SJCRH30 (cell line): ENCODE results near the gene CCDC171. TPM values are rescaled to one million over a fixed set of nuclear protein-coding genes. Genes with fewer than 3 reads are reported as not detected.

Source experiments
- DNase-seq, 2 experiments: peaks; one replicate each; pipeline ENCODE4 v3.0.0-alpha.2; 2015 to 2020
- H3K27ac ChIP-seq: fragments of 250-450 bp; sonication (Bioruptor Pico); 2 replicates; pipeline ENCODE4 v1.5.1; 2020; ENCODE audit warnings: mild to moderate bottlenecking, moderate library complexity
- H3K27me3 ChIP-seq: fragments of 250-450 bp; sonication (Bioruptor Pico); 2 replicates; pipeline ENCODE4 v1.5.1; 2020; ENCODE audit warnings: mild to moderate bottlenecking, moderate library complexity
- H3K36me3 ChIP-seq: fragments of 250-450 bp; sonication (Bioruptor Pico); 2 replicates; pipeline ENCODE4 v1.5.1; 2020; ENCODE audit warnings: mild to moderate bottlenecking, moderate library complexity
- H3K4me1 ChIP-seq: fragments of 250-450 bp; sonication (Bioruptor Pico); 2 replicates; pipeline ENCODE4 v1.5.1; 2020; ENCODE audit warnings: mild to moderate bottlenecking, moderate library complexity
- H3K4me3 ChIP-seq: fragments of 250-450 bp; sonication (Bioruptor Pico); 2 replicates; pipeline ENCODE4 v1.5.1; 2020; ENCODE audit warnings: mild to moderate bottlenecking, moderate library complexity
- H3K9me3 ChIP-seq: fragments of 250-450 bp; sonication (Bioruptor Pico); replicated peaks from 2 replicates; pipeline ENCODE4 v1.5.1; 2020; ENCODE audit warnings: mild to moderate bottlenecking, moderate library complexity
- total RNA-seq: library from RNA; depleted of rRNA; stranded (reverse); fragments of >200 nt; shearing (Covaris generic); gene quantifications from 2 replicates; pipeline ENCODE4 v1.2.3, GENCODE V29; 2014; rRNA removed

Gene CCDC171
- total RNA-seq, 1 experiment from 2014 or later: 2.4 TPM

DNA sequence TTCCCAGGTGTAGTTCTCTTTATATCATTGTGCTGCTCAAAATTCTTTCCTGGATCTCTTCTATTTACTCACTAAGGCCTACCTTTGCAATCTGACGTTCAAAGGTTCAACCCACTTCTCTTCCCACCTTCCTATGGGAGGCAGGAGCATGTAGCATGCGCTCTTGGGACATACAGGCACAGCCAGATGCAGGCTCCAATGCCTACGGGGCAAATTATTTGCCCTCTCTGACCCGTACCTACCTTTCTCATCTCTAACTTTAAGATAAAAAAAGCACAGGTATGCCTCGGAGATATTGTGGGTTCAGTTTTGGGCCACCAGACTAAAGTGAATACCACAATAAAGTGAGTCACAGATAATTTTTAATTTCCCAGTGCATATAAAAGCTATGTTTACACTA, 460.5 kb downstream of the CCDC171 start:
- Histone ChIP-seq H3K27ac (no peak overlapping the region), H3K4me3 (no peak overlapping the region), H3K4me1 (no peaks in the 10 kb centered on the region), H3K36me3 (no peaks in the 10 kb centered on the region), H3K9me3 (peaks cover 12% of the 10 kb centered on the region), H3K27me3 (no peaks in the 10 kb centered on the region)
- no peak for DNase-seq

DNA sequence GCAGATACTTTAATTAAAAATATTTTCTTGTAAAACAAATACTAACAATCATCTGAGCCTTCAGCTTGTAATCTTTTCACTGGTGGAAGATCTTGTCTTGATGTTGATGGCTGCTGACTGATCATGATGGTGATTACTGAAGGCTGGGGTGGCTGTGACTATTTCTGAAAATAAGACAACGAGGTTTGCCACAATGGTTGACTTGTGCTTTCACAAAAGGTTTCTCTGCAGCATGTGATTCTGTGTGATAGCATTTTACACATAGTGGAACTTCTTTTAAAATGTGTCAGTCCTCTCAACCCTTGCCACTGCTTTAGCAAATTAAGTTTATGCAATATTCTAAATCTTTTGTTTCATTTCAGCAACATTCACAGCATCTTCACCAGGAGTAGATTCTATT, 461.0 kb downstream of the CCDC171 start:
- no peak overlapping the region for H3K4me3 ChIP-seq
- DNase-seq: no peak
- no peak overlapping the region for H3K27ac ChIP-seq
- peaks cover 12% of the 10 kb centered on the region for H3K9me3 ChIP-seq
- H3K4me1 ChIP-seq: no peaks in the 10 kb centered on the region
- no peaks in the 10 kb centered on the region for H3K27me3 ChIP-seq
- no peaks in the 10 kb centered on the region for H3K36me3 ChIP-seq

- no peaks in the 10 kb centered on the region for H3K27me3 ChIP-seq
- no peaks in the 10 kb centered on the region for H3K36me3 ChIP-seq
- DNase-seq: no peak
- peaks cover 12% of the 10 kb centered on the region for H3K9me3 ChIP-seq
- no peak overlapping the region for H3K4me3 ChIP-seq
- no peak overlapping the region for H3K27ac ChIP-seq
- H3K4me1 ChIP-seq: no peaks in the 10 kb centered on the region
Measured at GRCh38 chr9:16022228-16022627, 469.4 kb downstream of the CCDC171 start.

DNA sequence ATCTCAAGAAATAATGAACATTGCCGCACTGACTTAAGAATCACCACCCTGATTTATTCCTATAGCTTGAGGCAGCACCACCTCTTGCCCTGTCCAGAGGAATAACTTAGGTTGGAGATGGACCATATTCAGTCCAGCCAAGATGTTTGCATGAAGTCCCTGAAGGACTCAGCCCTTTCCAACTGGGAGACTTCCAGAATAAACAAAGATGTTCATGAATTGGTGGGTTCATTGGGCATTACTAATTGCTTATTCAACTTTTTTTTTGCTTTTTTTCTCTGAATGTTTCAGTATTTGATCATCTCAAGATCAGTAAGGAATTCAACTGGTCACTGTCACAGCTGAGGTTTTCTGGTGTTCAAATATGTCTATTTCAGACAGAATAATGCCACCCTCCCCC, 470.6 kb downstream of the CCDC171 start:
- Histone ChIP-seq H3K36me3 (no peaks in the 10 kb centered on the region), H3K27me3 (no peaks in the 10 kb centered on the region), H3K4me3 (no peak overlapping the region), H3K27ac (no peak overlapping the region), H3K4me1 (no peaks in the 10 kb centered on the region), H3K9me3 (no peaks in the 10 kb centered on the region; the same call in none of the 2 replicates)
- no peak for DNase-seq

Other genes starting within 250 kb of the CCDC171 start
- 2.2 and 2.4 TPM in 2 replicates for gene TTC39B, start 245.8 kb upstream of the CCDC171 start, total RNA-seq
- gene SNAPC3, start 130.2 kb upstream of the CCDC171 start, total RNA-seq: 32.8 and 37.5 TPM in 2 replicates
- 148 and 172 TPM in 2 replicates for gene PSIP1, start 42.1 kb upstream of the CCDC171 start, total RNA-seq